H1 (cell line): Measurements from ENCODE around the gene LY6G5C. TPM values are rescaled to one million over a fixed set of nuclear protein-coding genes. Genes with fewer than 3 reads are reported as not detected.

Experiments used
- CTCF ChIA-PET: fragments of 300-600 bp; sonication (Branson Sonifier 250); formaldehyde crosslinking; loops from one replicate; lab custom pipeline; 2021; ENCODE audit not compliant: partially characterized antibody; lab: Charles Lee
- POLR2A ChIA-PET: fragments of 300-600 bp; sonication (Branson Sonifier 250); formaldehyde crosslinking; loops from one replicate; lab custom pipeline; 2021; ENCODE audit warnings: inconsistent platforms; ENCODE audit not compliant: partially characterized antibody; lab: Charles Lee
- DNase-seq, 2 experiments: peaks; one replicate each; pipeline versions ENCODE4 v3.0.0 to v3.0.0-alpha.2; 2010 to 2022; ENCODE audit warnings: low spot score in 2 of 2, low read depth in 1 of 2, mixed read lengths in 1 of 2
- FAIRE-seq: peaks from 2 replicates; lab custom pipeline; 2011; peaks lifted over from hg19 to GRCh38; lab: Jason Lieb, UNC
- H2AFZ ChIP-seq: 2 replicates; pipeline ENCODE4 v1.8.1; 2012; ENCODE audit warnings: low read length, inconsistent platforms
- H2AK5ac ChIP-seq: 2 replicates; pipeline ENCODE4 v1.6.1; 2013; ENCODE audit warnings: low read depth, low read length
- H2BK120ac ChIP-seq: replicated peaks from 2 replicates; pipeline ENCODE3; 2013; ENCODE audit warnings: low read depth, low read length, inconsistent platforms
- H2BK12ac ChIP-seq: 2 replicates; pipeline ENCODE4 v1.6.1; 2013; ENCODE audit warnings: low read depth, low read length
- H2BK15ac ChIP-seq: 2 replicates; pipeline ENCODE4 v1.6.1; 2013; ENCODE audit warnings: low read length
- H2BK20ac ChIP-seq: 2 replicates; pipeline ENCODE4 v1.6.1; 2013; ENCODE audit warnings: low read length
- H2BK5ac ChIP-seq: 2 replicates; pipeline ENCODE4 v1.6.1; 2013; ENCODE audit warnings: low read depth, low read length
- H3K14ac ChIP-seq: 2 replicates; pipeline ENCODE4 v1.6.1; 2013; ENCODE audit warnings: inconsistent platforms; ENCODE audit not compliant: insufficient read length
- H3K18ac ChIP-seq: 2 replicates; pipeline ENCODE4 v1.6.1; 2013; ENCODE audit warnings: low read length; ENCODE audit errors: extremely low read depth
- H3K23ac ChIP-seq: 2 replicates; pipeline ENCODE4 v1.6.1; 2013; ENCODE audit warnings: inconsistent platforms; ENCODE audit not compliant: insufficient read length
- H3K23me2 ChIP-seq: 2 replicates; pipeline ENCODE4 v1.6.1; 2013; ENCODE audit warnings: low read depth, low read length
- H3K27ac ChIP-seq: 2 replicates; pipeline ENCODE4 v1.6.1; 2011; ENCODE audit warnings: low read depth, low read length, inconsistent platforms
- H3K27me3 ChIP-seq, 4 experiments: replicated peaks in 1 of 4; 1 replicate in 1 of 4; 2 replicates in 3 of 4; pipeline versions ENCODE4 v1.6.1 to v1.8.1; 2011 to 2013; ENCODE audit warnings: low read length in 3 of 4, mild to moderate bottlenecking in 3 of 4, inconsistent platforms in 2 of 4, mixed read lengths in 2 of 4, moderate library complexity in 1 of 4; ENCODE audit not compliant: control insufficient read depth in 3 of 4, insufficient read depth in 3 of 4; ENCODE audit errors: extremely low read depth in 1 of 4
- H3K36me3 ChIP-seq, 4 experiments: 2 replicates each; pipeline versions ENCODE4 v1.6.1 to v1.8.1; 2011 to 2013; ENCODE audit warnings: mild to moderate bottlenecking in 4 of 4, low read length in 3 of 4, moderate library complexity in 2 of 4, control low read depth in 1 of 4, inconsistent platforms in 1 of 4; ENCODE audit not compliant: insufficient read depth in 4 of 4, control insufficient read depth in 2 of 4
- H3K4ac ChIP-seq: replicated peaks from 2 replicates; pipeline ENCODE3; 2013; ENCODE audit warnings: low read length, low read depth, mixed read lengths, inconsistent platforms; ENCODE audit not compliant: insufficient read length
- H3K4me1 ChIP-seq, 4 experiments: replicated peaks in 1 of 4; 1 replicate in 1 of 4; 2 replicates in 3 of 4; pipeline versions ENCODE4 v1.6.1 to v1.8.1; 2011 to 2013; ENCODE audit warnings: low read length in 3 of 4, inconsistent platforms in 2 of 4, mixed read lengths in 1 of 4; ENCODE audit not compliant: insufficient read depth in 4 of 4, control insufficient read depth in 3 of 4
- H3K4me2 ChIP-seq, 2 experiments: 2 replicates each; pipeline versions ENCODE4 v1.6.1 to v1.8.1; 2011 to 2013; ENCODE audit warnings: low read depth in 2 of 2, low read length in 2 of 2, control low read depth in 1 of 2, inconsistent platforms in 1 of 2, mild to moderate bottlenecking in 1 of 2; ENCODE audit not compliant: insufficient read depth in 1 of 2
- H3K4me3 ChIP-seq, 4 experiments: fragments of 200-600, 300-600 bp in 1 of 4; sonication (generic), shearing (Covaris generic), sonication (Bioruptor Twin) in 1 of 4; 2 replicates each; pipeline versions ENCODE4 v1.5.1 to v1.8.1; 2011 to 2016; ENCODE audit warnings: low read length in 4 of 4, low read depth in 3 of 4, control low read depth in 2 of 4, inconsistent platforms in 2 of 4, mild to moderate bottlenecking in 2 of 4, mixed read lengths in 1 of 4, moderate library complexity in 1 of 4; ENCODE audit not compliant: insufficient read depth in 2 of 4; ENCODE audit errors: extremely low read depth in 1 of 4
- H3K56ac ChIP-seq: replicated peaks from 2 replicates; pipeline ENCODE3; 2013; ENCODE audit warnings: low read depth, mild to moderate bottlenecking, mixed read lengths, low read length, inconsistent platforms; ENCODE audit not compliant: insufficient read length
- H3K79me1 ChIP-seq: 2 replicates; pipeline ENCODE4 v1.6.1; 2013; ENCODE audit warnings: low read depth, low read length, control low read depth
- H3K79me2 ChIP-seq, 2 experiments: 2 replicates each; pipeline versions ENCODE4 v1.6.1 to v1.8.1; 2012 to 2013; ENCODE audit warnings: low read length in 2 of 2, mild to moderate bottlenecking in 2 of 2, inconsistent platforms in 1 of 2; ENCODE audit not compliant: insufficient read depth in 2 of 2, control insufficient read depth in 1 of 2
- H3K9ac ChIP-seq, 4 experiments: replicated peaks in 1 of 4; 1 replicate in 1 of 4; 2 replicates in 3 of 4; pipeline versions ENCODE4 v1.6.1 to v1.8.1; 2011 to 2013; ENCODE audit warnings: low read depth in 3 of 4, low read length in 3 of 4, control low read depth in 2 of 4, mild to moderate bottlenecking in 2 of 4, moderate library complexity in 2 of 4, inconsistent platforms in 1 of 4; ENCODE audit errors: extremely low read depth in 1 of 4
- H3K9me3 ChIP-seq, 2 experiments: 2 replicates each; pipeline versions ENCODE4 v1.6.1 to v1.8.1; 2012 to 2013; ENCODE audit warnings: mild to moderate bottlenecking in 2 of 2, moderate library complexity in 2 of 2, control low read depth in 1 of 2, inconsistent platforms in 1 of 2, low read depth in 1 of 2, low read length in 1 of 2, mixed read lengths in 1 of 2; ENCODE audit not compliant: insufficient read depth in 2 of 2
- H4K20me1 ChIP-seq, 2 experiments: replicated peaks in 1 of 2; 2 replicates each; pipeline versions ENCODE3 to v1.8.1; 2011 to 2013; ENCODE audit warnings: inconsistent platforms in 2 of 2, low read length in 2 of 2, mild to moderate bottlenecking in 1 of 2; ENCODE audit not compliant: insufficient read depth in 2 of 2, control insufficient read depth in 1 of 2
- H4K5ac ChIP-seq: 2 replicates; pipeline ENCODE4 v1.6.1; 2013; ENCODE audit warnings: low read length, low read depth, mixed read lengths, inconsistent platforms; ENCODE audit not compliant: insufficient read length
- H4K8ac ChIP-seq: 2 replicates; pipeline ENCODE4 v1.8.0; 2013; ENCODE audit warnings: mild to moderate bottlenecking, moderate library complexity, low read length, inconsistent platforms; ENCODE audit not compliant: insufficient read depth; ENCODE audit errors: extremely low read depth
- H4K91ac ChIP-seq: replicated peaks from 2 replicates; pipeline ENCODE3; 2013; ENCODE audit warnings: low read length, mixed read lengths, inconsistent platforms; ENCODE audit not compliant: insufficient read length
- CBX5 ChIP-seq: fragments of 300-800, 300-1000 bp; sonication (generic); IDR thresholded peaks from 2 replicates; pipeline ENCODE4 v1.7.1; 2016; ENCODE audit warnings: antibody characterized with exemption, low read length, low read depth
- EGR1 ChIP-seq: IDR thresholded peaks from 2 replicates; pipeline ENCODE4 v1.6.1; 2011; ENCODE audit warnings: low read depth, low read length, borderline replicate concordance
- EZH2 ChIP-seq: fragments of 200-600 bp; sonication (generic); IDR thresholded peaks from 2 replicates; pipeline ENCODE4 v1.7.1; 2012; ENCODE audit warnings: low read depth, mild to moderate bottlenecking, moderate library complexity, low read length, inconsistent platforms; ENCODE audit not compliant: severe bottlenecking
- FOSL1 ChIP-seq: IDR thresholded peaks from 2 replicates; pipeline ENCODE4 v1.6.1; 2011; ENCODE audit warnings: mild to moderate bottlenecking, low read depth, low read length, moderate library complexity; ENCODE audit not compliant: insufficient read depth
- KDM5A ChIP-seq: fragments of 200-600 bp; IDR thresholded peaks from 2 replicates; pipeline ENCODE4 v1.7.1; 2012; ENCODE audit warnings: mild to moderate bottlenecking, low read length, inconsistent platforms, mixed read lengths
- PHF8 ChIP-seq: fragments of 200-600 bp; sonication (generic); conservative IDR thresholded peaks from 2 replicates; pipeline ENCODE4 v1.7.1; 2012; ENCODE audit warnings: low read depth, mild to moderate bottlenecking, inconsistent platforms, low read length, moderate library complexity
- POLR2AphosphoS5 ChIP-seq: IDR thresholded peaks from 2 replicates; pipeline ENCODE4 v1.6.1; 2011; ENCODE audit warnings: low read depth, low read length
- RXRA ChIP-seq: IDR thresholded peaks from 2 replicates; pipeline ENCODE4 v1.6.1; 2011; ENCODE audit warnings: low read depth, mild to moderate bottlenecking, low read length, moderate library complexity; ENCODE audit not compliant: insufficient read depth
- SIN3A ChIP-seq, 2 experiments: IDR thresholded peaks in 1 of 2; conservative IDR thresholded peaks in 1 of 2; 2 replicates each; pipeline ENCODE4 v1.6.1; 2011 to 2012; ENCODE audit warnings: low read length in 2 of 2, improper control_type of control experiment in 1 of 2, low read depth in 1 of 2, mild to moderate bottlenecking in 1 of 2
- SP1 ChIP-seq: IDR thresholded peaks from 2 replicates; pipeline ENCODE4 v1.6.1; 2011; ENCODE audit warnings: low read depth, low read length
- SUZ12 ChIP-seq: fragments of 200-600 bp; sonication (generic); IDR thresholded peaks from 2 replicates; pipeline ENCODE4 v1.6.1; 2012; ENCODE audit warnings: mild to moderate bottlenecking, inconsistent platforms, low read length, moderate library complexity, mixed read lengths
- TAF7 ChIP-seq: optimal IDR thresholded peaks from 2 replicates; pipeline ENCODE3; 2011; ENCODE audit warnings: low read depth, mild to moderate bottlenecking, inconsistent platforms, low read length, moderate library complexity, borderline replicate concordance
- USF2 ChIP-seq: IDR thresholded peaks from 2 replicates; pipeline ENCODE4 v1.6.1; 2011; ENCODE audit warnings: low read length, improper control_type of control experiment
- WGBS, 2 experiments: shearing (Covaris generic) in 1 of 2; methylation state at CpG; one replicate each; pipeline versions ENCODE4 v1.1.6 to v1.1.7; 2013 to 2015; ENCODE audit warnings: low lambda C conversion rate in 2 of 2, mixed read lengths in 2 of 2, inconsistent platforms in 1 of 2, low coverage in 1 of 2, missing lambda C conversion rate in 1 of 2; ENCODE audit not compliant: insufficient replicate concordance in 2 of 2, insufficient coverage in 1 of 2, insufficient read length in 1 of 2; ENCODE audit errors: extremely low coverage in 1 of 2, missing lambda C conversion rate in 1 of 2; 5-methylcytosine and 5-hydroxymethylcytosine counted together
- polyA plus RNA-seq, 7 experiments: library from polyadenylated mRNA; depleted of rRNA in 3 of 7; stranded (reverse) in 5 of 7; unstranded in 2 of 7; fragments of >200 nt in 5 of 7; fragments of 200-250 nt in 2 of 7; gene quantifications; 1 replicate in 5 of 7; 2 replicates in 1 of 7; 4 replicates in 1 of 7; pipeline versions ENCODE4 v1.2.1 to v1.2.3, GENCODE V29; 2011 to 2013; ENCODE audit warnings: missing spikeins in 2 of 7, mixed read lengths in 2 of 7
- total RNA-seq: library from RNA; stranded (reverse); fragmentation: NEBNext Ultra II Directional; extraction: Animal tissue kit (Norgen Biotek cat#: 25700); gene quantifications from 2 replicates; pipeline ENCODE4 v1.2.1, GENCODE V29; 2021

The LY6G5C gene
- total and polyA plus RNA-seq, 2 of the 8 experiments (the other 6 are each of a cell fraction or from before 2014, with no cell fraction given) = 1.1 to 1.8 TPM

GRCh38 chr6:31705931-31706330 lies 25.1 kb upstream of the LY6G5C start:
- H2BK20ac ChIP-seq = no peak overlapping the region
- no peak overlapping the region for H3K18ac ChIP-seq
- H3K27me3 ChIP-seq = no peaks in the 10 kb centered on the region
- H2BK120ac ChIP-seq = no peak overlapping the region
- H3K79me2 ChIP-seq = peaks cover 0 to 7% of the 10 kb centered on the region in 2 experiments; a peak in 2 of 4 replicates
- no peak overlapping the region for H4K5ac ChIP-seq
- FAIRE-seq (no peak), DNase-seq (no peak)
- no peak overlapping the region for H2BK5ac ChIP-seq
- H3K56ac ChIP-seq = no peak overlapping the region
- H2AK5ac ChIP-seq = no peak overlapping the region
- H3K14ac ChIP-seq = no peak overlapping the region
- 91% methylated on average over 5 of the region's 6 CpGs; no CpG with 5 or more reads in 1 of the 2 experiments for WGBS, 2 experiments
- no peak overlapping the region for H2BK15ac ChIP-seq
- H4K8ac ChIP-seq = no peak overlapping the region
- no peak overlapping the region for H3K9ac ChIP-seq
- no peak overlapping the region for H4K91ac ChIP-seq
- H3K4ac ChIP-seq = no peak overlapping the region
- H3K4me1 ChIP-seq = peaks cover 2 to 7% (median 4%) of the 10 kb centered on the region in 4 experiments; a peak in 5 of 7 replicates
- no peak overlapping the region for H3K27ac ChIP-seq
- H2AFZ ChIP-seq = no peak overlapping the region
- no peaks in the 10 kb centered on the region for H4K20me1 ChIP-seq
- TF ChIP-seq KDM5A = no peak
- no peak for TF ChIP-seq EZH2
- no peak for TF ChIP-seq EGR1
- TF ChIP-seq SP1 = no peak
- TF ChIP-seq POLR2AphosphoS5 = no peak
- no peak for TF ChIP-seq CBX5
- TF ChIP-seq SUZ12 = no peak
- no peak for TF ChIP-seq RXRA
- TF ChIP-seq SIN3A (conservative IDR thresholded peaks at IDR 0.05 in 1 of 2, IDR thresholded peaks at IDR 0.05 in 1 of 2; ENCODE audit: low read depth in 1 of 2, low read length in 2 of 2) = no peak
- no peak for TF ChIP-seq FOSL1
- TF ChIP-seq USF2 = no peak
- no peak for TF ChIP-seq TAF7
- no peak for TF ChIP-seq PHF8
- no peak overlapping the region for H3K4me2 ChIP-seq
- POLR2A ChIA-PET = interaction anchor here (1.1 kb wide), 1 partner anchor 34 kb away, joined by 5 read pairs; the partner anchor contains the start of gene MSH5
- peaks cover 6% of the 10 kb centered on the region for H3K79me1 ChIP-seq
- no peak overlapping the region for H2BK12ac ChIP-seq
- no peaks in the 10 kb centered on the region; a peak in 1 of 8 replicates for H3K36me3 ChIP-seq
- no peak overlapping the region for H3K4me3 ChIP-seq
- H3K9me3 ChIP-seq = no peaks in the 10 kb centered on the region
- no peak overlapping the region for H3K23ac ChIP-seq
- CTCF ChIA-PET = interaction anchor here (1.1 to 1.2 kb wide), 2 partner anchors 16 to 64 kb away, joined by 3 read pairs; no protein-coding TSS in a partner anchor
- H3K23me2 ChIP-seq = peaks cover 11% of the 10 kb centered on the region; the same call in 1 of the 2 replicates
